OCI-LY7 (cell line): Measurements from ENCODE around the gene ABCC5.

Experiments
- EZH2phosphoT487 ChIP-seq: fragments of 200-600 bp; sonication (generic); IDR thresholded peaks from 2 replicates; pipeline ENCODE4 v1.6.1; 2018; ENCODE audit warnings: low read depth, borderline replicate concordance, mild to moderate bottlenecking, mixed run types, antibody characterized with exemption, low read length, moderate library complexity, mixed read lengths
- TF ChIP-seq, protein P1 (sequence below): fragments of 200-600 bp; sonication (generic); conservative IDR thresholded peaks from 2 replicates; pipeline ENCODE4 v1.5.1; 2014; ENCODE audit warnings: mild to moderate bottlenecking, antibody characterized with exemption, low read length, moderate library complexity, mixed read lengths

DNA sequence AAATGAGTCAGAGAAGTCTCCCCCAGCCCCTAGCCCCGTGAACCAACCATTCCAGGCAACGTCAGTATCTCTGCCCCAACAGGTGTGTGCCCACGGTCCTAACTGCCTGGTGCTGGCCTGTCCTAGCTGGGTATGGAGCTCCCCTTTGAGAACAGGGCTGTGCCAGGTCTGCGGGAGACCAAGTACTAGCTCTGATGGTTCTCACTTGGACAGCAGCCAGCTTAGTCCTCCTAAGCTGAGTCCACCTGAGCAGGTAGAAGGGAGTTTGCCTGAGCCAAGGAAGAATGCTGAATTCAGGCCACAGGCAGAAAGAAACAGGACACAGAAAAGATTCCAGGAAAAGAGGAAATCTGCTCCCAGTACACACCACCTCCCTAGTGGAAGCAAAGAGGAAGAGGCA is 99.9 kb downstream of the ABCC5 start:
- TF ChIP-seq, protein P1, sequence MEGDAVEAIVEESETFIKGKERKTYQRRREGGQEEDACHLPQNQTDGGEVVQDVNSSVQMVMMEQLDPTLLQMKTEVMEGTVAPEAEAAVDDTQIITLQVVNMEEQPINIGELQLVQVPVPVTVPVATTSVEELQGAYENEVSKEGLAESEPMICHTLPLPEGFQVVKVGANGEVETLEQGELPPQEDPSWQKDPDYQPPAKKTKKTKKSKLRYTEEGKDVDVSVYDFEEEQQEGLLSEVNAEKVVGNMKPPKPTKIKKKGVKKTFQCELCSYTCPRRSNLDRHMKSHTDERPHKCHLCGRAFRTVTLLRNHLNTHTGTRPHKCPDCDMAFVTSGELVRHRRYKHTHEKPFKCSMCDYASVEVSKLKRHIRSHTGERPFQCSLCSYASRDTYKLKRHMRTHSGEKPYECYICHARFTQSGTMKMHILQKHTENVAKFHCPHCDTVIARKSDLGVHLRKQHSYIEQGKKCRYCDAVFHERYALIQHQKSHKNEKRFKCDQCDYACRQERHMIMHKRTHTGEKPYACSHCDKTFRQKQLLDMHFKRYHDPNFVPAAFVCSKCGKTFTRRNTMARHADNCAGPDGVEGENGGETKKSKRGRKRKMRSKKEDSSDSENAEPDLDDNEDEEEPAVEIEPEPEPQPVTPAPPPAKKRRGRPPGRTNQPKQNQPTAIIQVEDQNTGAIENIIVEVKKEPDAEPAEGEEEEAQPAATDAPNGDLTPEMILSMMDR, result no peak
- no peak for TF ChIP-seq EZH2phosphoT487
